OCI-LY1 (cell line): Measurements from ENCODE around the gene ARHGAP44.

Source experiments
- H2AFZ ChIP-seq: fragments of 200-600 bp; sonication (generic), shearing (Covaris generic); 2 replicates; pipeline ENCODE4 v1.6.0; 2014; ENCODE audit warnings: antibody characterized with exemption, mild to moderate bottlenecking, low read length
- H3F3A ChIP-seq: fragments of 200-600 bp; sonication (generic), shearing (Covaris generic); 2 replicates; pipeline ENCODE4 v1.6.0; 2014; ENCODE audit warnings: mild to moderate bottlenecking, antibody characterized with exemption, low read length, moderate library complexity; ENCODE audit not compliant: insufficient read depth
- H3K27ac ChIP-seq: fragments of 200-600 bp; sonication (generic); 2 replicates; pipeline ENCODE4 v1.5.1; 2014; ENCODE audit warnings: low read length, mixed run types, mild to moderate bottlenecking, low read depth; ENCODE audit not compliant: poor library complexity, severe bottlenecking
- H3K27me3 ChIP-seq: fragments of 200-600 bp; sonication (generic); 2 replicates; pipeline ENCODE4 v1.6.0; 2014; ENCODE audit warnings: antibody characterized with exemption, mild to moderate bottlenecking, low read length, moderate library complexity; ENCODE audit not compliant: insufficient read depth
- H3K36me3 ChIP-seq: fragments of 200-600 bp; sonication (generic); 2 replicates; pipeline ENCODE4 v1.6.1; 2014; ENCODE audit warnings: mild to moderate bottlenecking, antibody characterized with exemption, low read length, moderate library complexity, mixed read lengths; ENCODE audit not compliant: insufficient read depth
- H3K4me1 ChIP-seq: fragments of 200-600 bp; sonication (generic); 2 replicates; pipeline ENCODE4 v1.5.1; 2014; ENCODE audit warnings: mild to moderate bottlenecking, low read length, moderate library complexity; ENCODE audit not compliant: insufficient read depth, severe bottlenecking
- H3K4me2 ChIP-seq: fragments of 200-600 bp; sonication (generic), shearing (Covaris generic); 2 replicates; pipeline ENCODE4 v1.6.1; 2014; ENCODE audit warnings: low read length
- H3K4me3 ChIP-seq: fragments of 200-600 bp; sonication (generic); 2 replicates; pipeline ENCODE4 v1.5.1; 2014; ENCODE audit warnings: low read length, low read depth, mild to moderate bottlenecking, mixed read lengths; ENCODE audit not compliant: poor library complexity, severe bottlenecking
- H3K79me2 ChIP-seq: fragments of 200-600 bp; shearing (Covaris generic); 2 replicates; pipeline ENCODE4 v1.6.1; 2016; ENCODE audit warnings: mixed run types, low read length, mixed read lengths; ENCODE audit not compliant: insufficient read depth
- H3K9ac ChIP-seq: fragments of 200-600 bp; sonication (generic), shearing (Covaris generic); 2 replicates; pipeline ENCODE4 v1.6.1; 2014; ENCODE audit warnings: mild to moderate bottlenecking, low read length, mixed read lengths
- H3K9me2 ChIP-seq: fragments of 200-600 bp; sonication (generic), shearing (Covaris generic); 2 replicates; pipeline ENCODE4 v1.6.1; 2014; ENCODE audit warnings: low read depth, mild to moderate bottlenecking, low read length, mixed read lengths
- H3K9me3 ChIP-seq: fragments of 200-600 bp; shearing (Covaris generic); 2 replicates; pipeline ENCODE4 v1.6.1; 2014; ENCODE audit warnings: low read length, mixed read lengths
- H4K20me1 ChIP-seq: fragments of 200-600 bp; sonication (generic), shearing (Covaris generic); 2 replicates; pipeline ENCODE4 v1.6.0; 2016; ENCODE audit warnings: mild to moderate bottlenecking, low read length; ENCODE audit not compliant: insufficient read depth
- EZH2 ChIP-seq: fragments of 200-600 bp; sonication (generic), shearing (Covaris generic); IDR thresholded peaks from 2 replicates; pipeline ENCODE4 v1.8.0; 2017; ENCODE audit warnings: borderline replicate concordance, mixed run types, mild to moderate bottlenecking, antibody characterized with exemption, low read length, moderate library complexity, mixed read lengths
- TF ChIP-seq, protein P1 (sequence below): fragments of 200-600 bp; sonication (generic), shearing (Covaris generic); IDR thresholded peaks from 2 replicates; pipeline ENCODE4 v1.5.1; 2017; ENCODE audit warnings: mild to moderate bottlenecking, antibody characterized with exemption, low read length, moderate library complexity, mixed read lengths

Gene ARHGAP44

DNA sequence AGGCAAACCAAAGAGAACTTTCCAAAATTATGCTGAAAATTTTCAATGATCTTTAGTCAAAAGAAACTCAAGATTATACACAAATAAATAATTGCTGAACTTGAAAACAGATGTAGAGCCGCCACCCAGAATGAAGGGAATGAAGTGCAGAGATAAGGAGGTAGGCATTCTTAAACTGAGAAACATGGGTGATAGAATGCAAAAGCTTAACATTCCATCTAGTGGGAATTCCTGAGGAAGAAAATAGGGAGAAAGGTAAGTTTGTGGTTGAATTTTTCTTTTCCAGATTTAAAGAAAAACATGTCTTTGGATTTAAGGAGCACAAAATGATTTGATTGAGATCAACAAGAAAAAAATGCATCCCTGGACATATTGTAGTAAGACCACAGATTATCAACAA lies 120.2 kb downstream of the ARHGAP44 start:
- Histone ChIP-seq H3K9ac (no peak overlapping the region), H2AFZ (no peak overlapping the region), H3K36me3 (no peaks in the 10 kb centered on the region), H3K9me3 (no peaks in the 10 kb centered on the region), H3F3A (no peaks in the 10 kb centered on the region), H3K27ac (no peak overlapping the region), H3K4me3 (no peak overlapping the region), H4K20me1 (no peaks in the 10 kb centered on the region), H3K27me3 (peaks cover 5% of the 10 kb centered on the region; the same call in 1 of the 2 replicates), H3K4me2 (no peak overlapping the region), H3K4me1 (no peaks in the 10 kb centered on the region), H3K9me2 (no peaks in the 10 kb centered on the region), H3K79me2 (no peaks in the 10 kb centered on the region)
- TF ChIP-seq, protein P1, sequence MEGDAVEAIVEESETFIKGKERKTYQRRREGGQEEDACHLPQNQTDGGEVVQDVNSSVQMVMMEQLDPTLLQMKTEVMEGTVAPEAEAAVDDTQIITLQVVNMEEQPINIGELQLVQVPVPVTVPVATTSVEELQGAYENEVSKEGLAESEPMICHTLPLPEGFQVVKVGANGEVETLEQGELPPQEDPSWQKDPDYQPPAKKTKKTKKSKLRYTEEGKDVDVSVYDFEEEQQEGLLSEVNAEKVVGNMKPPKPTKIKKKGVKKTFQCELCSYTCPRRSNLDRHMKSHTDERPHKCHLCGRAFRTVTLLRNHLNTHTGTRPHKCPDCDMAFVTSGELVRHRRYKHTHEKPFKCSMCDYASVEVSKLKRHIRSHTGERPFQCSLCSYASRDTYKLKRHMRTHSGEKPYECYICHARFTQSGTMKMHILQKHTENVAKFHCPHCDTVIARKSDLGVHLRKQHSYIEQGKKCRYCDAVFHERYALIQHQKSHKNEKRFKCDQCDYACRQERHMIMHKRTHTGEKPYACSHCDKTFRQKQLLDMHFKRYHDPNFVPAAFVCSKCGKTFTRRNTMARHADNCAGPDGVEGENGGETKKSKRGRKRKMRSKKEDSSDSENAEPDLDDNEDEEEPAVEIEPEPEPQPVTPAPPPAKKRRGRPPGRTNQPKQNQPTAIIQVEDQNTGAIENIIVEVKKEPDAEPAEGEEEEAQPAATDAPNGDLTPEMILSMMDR = no peak
- TF ChIP-seq EZH2 = no peak

DNA sequence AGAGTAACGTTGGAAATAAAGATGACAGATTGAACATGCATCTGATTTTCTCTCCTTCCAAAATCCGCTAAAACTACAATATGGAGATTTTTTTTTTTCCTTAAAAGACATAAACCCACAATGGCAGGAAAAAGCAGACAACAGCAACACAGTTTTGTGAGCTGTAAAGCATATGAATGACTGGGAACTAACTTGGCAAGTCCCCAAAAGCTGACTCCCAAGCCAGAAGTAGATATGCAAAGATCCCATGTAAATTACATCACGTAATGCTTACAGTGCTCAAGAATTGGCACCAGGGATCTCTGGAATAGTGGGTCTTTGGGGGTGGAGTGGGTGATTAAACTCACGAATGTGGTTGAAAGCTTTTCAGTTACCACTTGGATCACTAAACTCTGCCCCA lies 121.9 kb downstream of the ARHGAP44 start:
- Histone ChIP-seq H3K4me2 (no peak overlapping the region), H3F3A (no peaks in the 10 kb centered on the region), H3K4me3 (no peak overlapping the region), H3K27ac (no peak overlapping the region), H3K27me3 (peaks cover 5% of the 10 kb centered on the region; the same call in 1 of the 2 replicates), H3K4me1 (no peaks in the 10 kb centered on the region), H3K79me2 (no peaks in the 10 kb centered on the region), H3K9me2 (no peaks in the 10 kb centered on the region), H3K9ac (no peak overlapping the region), H2AFZ (no peak overlapping the region), H3K36me3 (no peaks in the 10 kb centered on the region), H3K9me3 (no peaks in the 10 kb centered on the region), H4K20me1 (no peaks in the 10 kb centered on the region)
- TF ChIP-seq, protein P1 = no peak
- TF ChIP-seq EZH2 = no peak

DNA sequence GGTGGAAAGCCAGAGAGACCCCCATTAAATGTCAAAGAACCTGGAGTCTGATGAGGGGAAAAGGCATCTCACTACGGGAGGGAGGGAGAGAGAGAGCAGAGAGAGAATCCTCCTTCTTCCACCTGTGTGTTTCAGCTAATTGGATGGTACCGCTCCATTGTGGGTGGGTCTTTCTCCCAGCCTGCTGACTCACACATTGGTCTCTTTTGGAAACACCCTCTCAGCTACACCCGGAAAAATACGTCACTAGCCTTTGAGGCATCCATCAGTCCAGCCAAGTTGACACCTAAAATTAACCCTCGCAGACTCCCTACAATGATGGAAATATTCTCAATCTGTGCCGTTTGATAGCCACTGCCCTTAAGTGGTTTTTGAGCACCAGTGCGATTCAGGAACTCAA lies 128.1 kb downstream of the ARHGAP44 start:
- Histone ChIP-seq H3K9ac (no peak overlapping the region), H3K27ac (no peak overlapping the region), H4K20me1 (no peaks in the 10 kb centered on the region)

More for the DNA sequence above, 128.1 kb downstream of the ARHGAP44 start:
- Histone ChIP-seq H3K36me3 (no peaks in the 10 kb centered on the region), H3F3A (no peaks in the 10 kb centered on the region), H2AFZ (no peak overlapping the region), H3K4me3 (no peak overlapping the region), H3K9me3 (no peaks in the 10 kb centered on the region), H3K27me3 (no peaks in the 10 kb centered on the region), H3K9me2 (no peaks in the 10 kb centered on the region), H3K79me2 (no peaks in the 10 kb centered on the region), H3K4me2 (no peak overlapping the region), H3K4me1 (no peaks in the 10 kb centered on the region)
- TF ChIP-seq, protein P1 = no peak
- TF ChIP-seq EZH2 = no peak
